ENCODE data around the gene REC8.

Gene REC8

GRCh38 chr14:24138396-24139271, 33.2 kb upstream of the REC8 start:
- DNase-seq (ENCODE audit: low spot score): no peak

GRCh38 chr14:24139272-24139934, 32.5 kb upstream of the REC8 start:
- DNase-seq (ENCODE audit: low spot score): no peak

- peak; percentile 99 for DNase-seq (ENCODE audit: low spot score)
Observed at GRCh38 chr14:24141097-24141880, 30.6 kb upstream of the REC8 start, which contains the start of gene EMC9. EMC9 (minus strand) TSS chr14:24141591; CDS start chr14:24141304, 287 bp downstream.

DNA sequence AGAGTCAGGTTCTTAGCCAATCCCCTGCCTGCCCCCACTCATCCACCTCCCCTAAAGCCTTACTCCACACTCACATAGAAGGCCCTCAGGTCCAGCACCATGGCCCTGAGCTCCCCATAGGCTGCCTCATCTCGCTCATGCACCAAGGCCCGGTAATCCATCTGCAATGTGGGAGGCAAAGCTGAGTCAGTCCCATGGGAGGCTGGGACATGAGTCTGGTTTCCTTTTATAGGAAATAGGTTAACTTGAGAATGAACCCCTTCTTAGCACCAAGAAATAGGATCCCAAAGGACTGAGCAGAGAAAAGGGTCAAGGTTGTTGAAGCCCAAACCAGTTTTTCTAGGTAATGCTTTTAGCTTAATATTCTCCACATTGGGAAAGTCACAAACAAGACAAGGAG, 28.4 kb upstream of the REC8 start:
- no peak for DNase-seq (ENCODE audit: low spot score)

- no peak for DNase-seq (ENCODE audit: low spot score)
Observed at GRCh38 chr14:24144451-24144850, 27.4 kb upstream of the REC8 start.

DNA sequence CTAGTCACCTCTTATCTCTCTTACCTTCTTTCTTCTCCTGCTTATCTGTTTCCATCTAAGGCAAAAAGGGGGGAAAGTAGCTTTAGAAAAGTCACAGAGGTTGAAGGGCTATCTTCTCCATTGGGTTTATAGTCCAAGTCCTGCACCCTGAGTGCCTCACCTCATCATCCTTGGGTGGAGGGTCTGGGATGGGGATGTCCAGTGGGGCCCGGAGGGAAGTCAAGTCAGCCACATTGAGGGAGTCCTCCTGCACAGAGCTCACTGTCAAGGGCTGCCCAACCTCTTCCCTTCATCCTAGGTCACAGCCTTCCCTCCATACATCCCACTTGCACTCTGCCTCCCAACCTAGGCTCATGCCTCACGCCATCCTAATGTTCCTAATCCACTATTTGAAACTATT, 26.7 kb upstream of the REC8 start:
- no peak for DNase-seq (ENCODE audit: low spot score)

GRCh38 chr14:24145690-24146452, 26.0 kb upstream of the REC8 start:
- no peak for DNase-seq (ENCODE audit: low spot score)

- DNase-seq (ENCODE audit: low spot score): peak; percentile 88
Observed at GRCh38 chr14:24146453-24146977, 25.4 kb upstream of the REC8 start, which contains the start of gene PSME2. PSME2 (minus strand) TSS chr14:24146610; CDS start chr14:24146581, 29 bp downstream.

- DNase-seq (ENCODE audit: low spot score): peak; percentile 99
Observed at GRCh38 chr14:24146978-24147760, 24.7 kb upstream of the REC8 start, which contains the start of gene RNF31. RNF31 (plus strand) TSS chr14:24147498; CDS start chr14:24147699, 201 bp downstream.

GRCh38 chr14:24147761-24148428, 24.0 kb upstream of the REC8 start:
- DNase-seq (ENCODE audit: low spot score): no peak

- DNase-seq (ENCODE audit: low spot score): no peak
Observed at GRCh38 chr14:24149302-24149969, 22.4 kb upstream of the REC8 start.

- no peak for DNase-seq (ENCODE audit: low spot score)
Observed at GRCh38 chr14:24150061-24150460, 21.8 kb upstream of the REC8 start.

DNA sequence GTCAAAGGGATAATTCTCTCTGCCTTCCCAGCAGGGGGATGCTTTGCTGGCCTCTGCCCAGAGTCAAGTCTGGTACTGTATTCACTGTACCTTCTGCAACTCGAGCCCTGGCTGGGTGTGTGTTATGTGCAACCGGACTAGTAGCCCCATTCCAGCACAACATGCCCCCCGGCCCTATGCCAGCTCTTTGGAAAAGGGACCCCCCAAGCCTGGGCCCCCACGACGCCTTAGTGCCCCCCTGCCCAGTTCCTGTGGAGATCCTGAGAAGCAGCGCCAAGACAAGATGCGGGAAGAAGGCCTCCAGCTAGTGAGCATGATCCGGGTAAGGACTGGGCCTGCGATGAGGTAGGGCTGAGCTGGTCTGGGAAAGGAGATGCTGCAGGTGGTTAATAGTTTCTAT, 21.3 kb upstream of the REC8 start:
- DNase-seq (ENCODE audit: low spot score): no peak

DNA sequence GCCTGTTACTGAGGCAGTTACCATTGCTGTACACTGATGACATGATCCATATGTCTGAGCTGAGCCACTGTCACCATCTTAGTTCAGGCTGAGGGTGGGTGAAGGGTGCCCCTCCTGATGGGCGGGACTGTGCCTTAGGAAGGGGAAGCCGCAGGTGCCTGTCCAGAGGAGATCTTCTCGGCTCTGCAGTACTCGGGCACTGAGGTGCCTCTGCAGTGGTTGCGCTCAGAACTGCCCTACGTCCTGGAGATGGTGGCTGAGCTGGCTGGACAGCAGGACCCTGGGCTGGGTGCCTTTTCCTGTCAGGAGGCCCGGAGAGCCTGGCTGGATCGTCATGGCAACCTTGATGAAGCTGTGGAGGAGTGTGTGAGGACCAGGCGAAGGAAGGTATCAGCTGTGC, 20.9 kb upstream of the REC8 start:
- no peak for DNase-seq (ENCODE audit: low spot score)

DNA sequence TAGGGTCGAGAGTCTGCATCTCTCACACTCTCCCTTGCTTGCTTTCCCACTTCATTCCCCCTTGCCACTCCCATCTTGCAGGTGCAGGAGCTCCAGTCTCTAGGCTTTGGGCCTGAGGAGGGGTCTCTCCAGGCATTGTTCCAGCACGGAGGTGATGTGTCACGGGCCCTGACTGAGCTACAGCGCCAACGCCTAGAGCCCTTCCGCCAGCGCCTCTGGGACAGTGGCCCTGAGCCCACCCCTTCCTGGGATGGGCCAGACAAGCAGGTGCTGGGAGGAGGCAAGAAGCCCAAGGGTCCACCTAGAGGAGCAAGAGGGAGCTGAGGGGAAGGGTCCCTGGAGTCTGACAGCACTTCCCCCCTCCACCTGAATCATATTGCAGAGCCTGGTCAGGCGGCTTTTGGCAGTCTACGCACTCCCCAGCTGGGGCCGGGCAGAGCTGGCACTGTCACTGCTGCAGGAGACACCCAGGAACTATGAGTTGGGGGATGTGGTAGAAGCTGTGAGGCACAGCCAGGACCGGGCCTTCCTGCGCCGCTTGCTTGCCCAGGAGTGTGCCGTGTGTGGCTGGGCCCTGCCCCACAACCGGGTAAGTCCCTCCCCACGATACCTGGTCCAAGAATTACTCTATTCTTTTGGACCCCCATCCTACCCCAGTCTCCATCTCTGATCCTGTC, 20.3 kb upstream of the REC8 start:
- DNase-seq (ENCODE audit: low spot score): no peak

- DNase-seq (ENCODE audit: low spot score): no peak
Observed at GRCh38 chr14:24155100-24155499, 16.8 kb upstream of the REC8 start.

- DNase-seq (ENCODE audit: low spot score): no peak
Observed at GRCh38 chr14:24156840-24157239, 15.0 kb upstream of the REC8 start.

DNA sequence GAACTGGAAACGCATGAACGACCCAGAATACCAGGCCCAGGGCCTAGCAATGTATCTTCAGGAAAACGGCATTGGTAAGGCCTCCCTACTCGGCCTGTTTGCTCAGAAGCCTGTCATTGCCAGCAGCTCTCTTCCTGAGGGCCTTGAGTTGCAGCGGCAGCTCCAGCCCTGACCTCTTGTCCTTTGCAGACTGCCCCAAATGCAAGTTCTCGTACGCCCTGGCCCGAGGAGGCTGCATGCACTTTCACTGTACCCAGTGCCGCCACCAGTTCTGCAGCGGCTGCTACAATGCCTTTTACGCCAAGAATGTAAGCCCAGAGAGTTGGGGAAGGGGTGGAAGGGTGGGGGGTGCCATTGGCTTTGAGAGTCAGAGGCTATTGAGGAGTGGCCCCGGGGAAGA, 14.5 kb upstream of the REC8 start:
- no peak for DNase-seq (ENCODE audit: low spot score)
